Keratinocyte (primary cell): ENCODE results near the gene TMC7.

ENCODE experiments used
- CTCF ChIP-seq, 3 experiments: IDR thresholded peaks in 1 of 3; conservative IDR thresholded peaks in 1 of 3; optimal IDR thresholded peaks in 1 of 3; 2 replicates in 2 of 3; 3 replicates in 1 of 3; pipeline versions ENCODE3 to v1.5.1; 2011; ENCODE audit warnings: low read length in 3 of 3, mild to moderate bottlenecking in 3 of 3, moderate library complexity in 2 of 3, control low read depth in 1 of 3, inconsistent platforms in 1 of 3; ENCODE audit not compliant: insufficient read depth in 2 of 3; ENCODE audit errors: extremely low read depth in 1 of 3
- EZH2 ChIP-seq: IDR thresholded peaks from one replicate; pipeline ENCODE4 v1.6.1; 2012; ENCODE audit warnings: inconsistent platforms, mild to moderate bottlenecking, low read length, moderate library complexity

- TF ChIP-seq CTCF (optimal IDR thresholded peaks at IDR 0.05 in 1 of 3, IDR thresholded peaks at IDR 0.05 in 1 of 3, conservative IDR thresholded peaks at IDR 0.05 in 1 of 3; ENCODE audit: extremely low read depth in 1 of 3, insufficient read depth in 2 of 3, low read length in 3 of 3) (no peak), EZH2 (no peak)
These were observed 33.1 kb upstream of the TMC7 start for GRCh38 chr16:18950469-18951185.
